GM21423 (cell line): ENCODE data around the gene SERPINB11.
"Not testable (repeated sequence)": the region's sequence is repeated elsewhere in the genome, so short reads cannot be mapped to it uniquely, and the experiment has no call there.

Experiments used
- ATAC-seq: cut with Tn5 transposase; IDR thresholded peaks from one replicate; pipeline ENCODE4 v1.9.1; 2021; ENCODE audit warnings: mild to moderate bottlenecking, moderate library complexity; ENCODE audit not compliant: unreplicated experiment

SERPINB11 gene

DNA sequence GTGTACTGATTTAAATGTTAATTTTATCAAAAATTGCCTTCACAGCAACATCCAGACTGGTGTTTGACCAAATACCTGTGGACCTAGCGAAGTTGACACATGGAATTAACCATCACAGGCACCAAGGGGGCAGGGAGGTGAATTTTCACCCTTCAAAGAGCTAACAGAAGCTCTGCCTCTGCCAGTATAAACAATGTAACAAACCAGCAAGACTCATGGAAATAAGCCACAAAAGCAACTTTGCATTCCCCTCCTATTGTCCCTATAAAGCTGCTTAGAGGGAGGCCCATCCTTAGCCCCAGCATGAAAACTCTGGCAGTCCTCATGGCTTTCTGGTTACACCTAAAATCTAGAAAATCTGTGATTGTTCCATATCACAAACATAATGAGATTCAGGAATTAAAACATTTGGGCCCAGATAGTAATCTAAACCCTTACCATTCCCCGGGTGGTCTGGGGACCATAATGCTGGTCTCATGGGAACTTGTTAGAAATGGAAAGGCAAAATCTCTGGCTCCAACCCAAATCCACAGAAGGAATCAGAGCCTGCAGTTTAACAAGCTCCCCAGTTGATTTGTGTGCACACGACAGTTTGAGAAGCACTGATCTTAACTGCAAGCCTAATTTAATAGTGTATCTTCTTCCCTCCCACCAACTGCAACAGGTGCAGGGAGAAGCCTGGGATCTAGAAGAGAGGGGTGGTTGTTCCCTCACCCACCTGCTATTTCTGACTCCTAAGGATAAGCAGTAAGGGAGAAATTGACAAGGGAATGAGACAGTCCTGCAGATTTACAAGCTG lies 23.1 kb downstream of the SERPINB11 start:
- ATAC-seq, result no peak

DNA sequence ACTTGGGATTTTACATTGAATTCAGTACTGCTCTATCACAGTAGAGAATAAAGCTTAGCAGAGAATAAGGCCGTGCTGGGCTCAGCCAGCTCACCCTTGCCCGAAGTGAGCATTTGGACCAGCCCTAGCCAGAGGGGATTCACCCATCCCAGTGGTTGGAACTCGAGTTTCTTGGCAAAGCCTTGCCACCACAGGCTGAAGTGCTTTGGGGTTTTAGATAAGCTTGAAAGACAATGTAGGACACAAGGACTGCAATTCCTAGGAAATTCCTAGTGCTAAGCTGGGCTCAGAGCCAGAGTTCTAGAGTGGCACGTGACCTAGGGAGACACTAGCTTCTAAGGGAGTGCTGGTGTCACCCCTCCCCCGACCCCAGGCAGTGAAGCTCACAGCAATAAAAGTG lies 28.0 kb downstream of the SERPINB11 start:
- ATAC-seq, result no peak

DNA sequence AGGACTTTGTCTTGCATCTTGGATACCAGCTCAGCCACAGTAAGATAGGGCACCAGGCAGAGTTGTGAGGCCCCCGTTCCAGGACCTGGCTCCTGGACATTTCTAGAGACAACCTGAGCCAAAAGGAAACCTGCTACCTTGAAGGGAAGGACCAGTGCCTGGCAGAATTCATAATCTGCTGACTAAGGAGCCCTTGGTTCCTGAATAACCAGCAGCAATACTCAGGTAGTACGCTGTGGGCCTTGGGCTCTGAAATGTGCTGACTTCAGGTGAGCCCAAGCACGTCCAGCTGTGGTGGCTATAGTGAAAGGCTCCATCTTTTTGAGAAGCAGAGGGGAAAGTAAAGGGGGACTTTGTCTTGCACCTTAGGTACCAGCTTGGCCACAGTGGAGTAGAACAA lies 28.5 kb downstream of the SERPINB11 start:
- ATAC-seq, result no peak

DNA sequence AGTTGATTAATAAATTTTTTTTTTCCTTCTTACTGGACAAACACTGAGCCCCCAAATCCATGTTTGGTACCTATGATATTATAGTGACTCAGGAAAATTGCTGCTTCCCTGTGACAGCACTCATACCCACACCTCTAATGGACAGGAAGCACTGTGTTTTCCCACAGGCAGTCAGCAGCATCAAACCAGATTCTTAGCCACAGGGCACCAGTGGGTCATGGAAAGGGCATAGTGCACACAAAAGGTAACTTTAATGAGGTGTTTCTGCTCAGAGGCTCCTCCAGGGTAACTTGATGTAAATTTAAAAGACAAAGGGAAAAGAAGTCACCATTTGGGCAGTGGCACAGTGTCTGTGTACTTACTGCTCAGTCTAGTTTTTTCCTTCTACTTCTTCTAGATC lies 34.1 kb downstream of the SERPINB11 start:
- no peak for ATAC-seq

DNA sequence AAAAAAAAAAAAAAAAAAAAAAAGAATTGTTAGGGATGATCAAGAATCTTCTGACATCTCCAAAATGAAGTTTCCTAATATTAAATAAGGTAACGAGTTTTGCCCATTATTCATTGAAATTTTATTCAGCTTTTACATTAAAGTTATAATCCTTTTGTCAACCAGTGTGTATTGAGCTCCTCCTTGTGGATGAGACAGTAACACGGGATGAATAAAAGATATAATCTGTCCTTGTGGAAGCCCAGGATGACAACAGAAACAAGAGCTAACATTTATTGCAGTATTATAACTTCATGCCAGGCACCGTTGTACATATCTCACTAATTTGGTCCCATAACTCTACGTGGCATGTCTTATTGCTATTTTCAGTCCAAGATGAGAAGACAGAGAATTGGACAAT lies 39.0 kb downstream of the SERPINB11 start:
- no peak for ATAC-seq

DNA sequence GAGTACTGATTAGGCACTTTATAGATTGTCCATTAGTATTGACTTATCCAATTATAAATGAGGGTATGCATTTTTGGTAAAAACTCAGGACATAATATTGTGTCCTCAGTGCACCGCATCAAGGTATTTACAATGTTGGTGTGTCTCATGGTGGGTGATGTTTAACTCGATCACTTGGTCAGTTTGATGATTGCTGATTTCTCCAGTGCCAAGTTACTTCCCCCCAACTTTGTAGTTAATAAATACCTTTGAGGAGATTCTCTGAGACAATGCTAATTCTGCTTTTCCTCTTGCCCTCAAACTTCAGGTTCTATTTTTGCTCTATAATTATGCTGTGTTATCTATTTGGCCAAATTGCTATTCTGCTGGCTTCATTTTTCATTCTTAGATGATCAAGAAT lies 44.2 kb downstream of the SERPINB11 start:
- ATAC-seq, result no peak

DNA sequence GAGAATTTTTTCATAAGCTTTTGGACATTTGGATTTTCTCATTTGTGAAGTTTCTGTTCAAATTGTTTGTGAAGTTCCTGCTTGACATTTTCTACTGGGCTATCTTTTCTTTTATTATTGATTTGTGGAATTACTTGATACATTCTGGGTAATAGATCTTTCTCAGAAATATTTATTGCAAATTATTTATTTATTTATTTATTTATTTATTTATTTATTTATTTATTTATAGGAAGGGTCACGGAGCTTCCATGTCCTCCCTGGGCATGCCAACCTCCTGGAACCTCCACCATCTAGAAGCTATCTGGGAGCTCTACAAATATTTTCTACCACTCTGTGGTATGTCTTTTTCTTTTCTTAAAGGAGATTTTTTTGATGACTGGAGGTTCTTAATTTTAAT lies 46.7 kb downstream of the SERPINB11 start:
- no peak for ATAC-seq

DNA sequence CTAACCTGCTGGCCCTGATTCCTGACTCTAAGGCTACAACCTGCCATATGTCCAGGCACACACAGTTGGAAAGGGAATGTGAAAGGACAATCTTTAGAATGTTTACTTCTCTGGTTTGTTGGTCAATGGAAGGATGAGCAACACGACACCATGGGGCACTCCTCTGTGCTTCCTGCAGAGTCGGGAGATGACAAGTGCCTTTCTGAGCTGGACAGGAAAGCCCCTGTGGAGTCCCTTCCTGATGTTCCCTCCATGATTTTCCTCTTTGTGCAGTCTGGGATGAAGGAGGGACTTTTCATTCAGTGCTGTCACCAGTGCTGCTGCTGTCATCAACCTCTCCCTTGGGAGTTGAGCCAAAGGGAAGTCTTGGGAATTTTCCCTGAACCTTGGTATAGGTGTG lies 49.9 kb downstream of the SERPINB11 start:
- ATAC-seq, result no peak

DNA sequence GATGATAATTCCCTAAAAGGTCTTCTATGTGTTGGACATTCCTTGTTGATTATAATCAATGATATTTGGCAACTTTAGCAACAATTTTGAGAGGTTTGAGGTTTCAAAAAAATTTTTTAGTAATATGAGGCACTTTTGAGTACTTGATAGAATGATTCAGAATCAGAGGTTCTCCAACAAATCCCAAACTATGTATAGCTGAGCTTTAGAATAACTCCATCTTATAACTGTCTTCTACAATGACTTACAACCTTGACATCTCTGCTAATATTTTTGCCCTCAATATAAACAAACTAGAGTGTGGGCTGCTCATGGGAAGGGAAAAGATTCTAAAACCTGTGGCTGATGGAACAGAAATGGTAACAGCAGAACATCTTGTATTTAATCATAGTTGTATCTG lies 50.9 kb downstream of the SERPINB11 start:
- no peak for ATAC-seq

DNA sequence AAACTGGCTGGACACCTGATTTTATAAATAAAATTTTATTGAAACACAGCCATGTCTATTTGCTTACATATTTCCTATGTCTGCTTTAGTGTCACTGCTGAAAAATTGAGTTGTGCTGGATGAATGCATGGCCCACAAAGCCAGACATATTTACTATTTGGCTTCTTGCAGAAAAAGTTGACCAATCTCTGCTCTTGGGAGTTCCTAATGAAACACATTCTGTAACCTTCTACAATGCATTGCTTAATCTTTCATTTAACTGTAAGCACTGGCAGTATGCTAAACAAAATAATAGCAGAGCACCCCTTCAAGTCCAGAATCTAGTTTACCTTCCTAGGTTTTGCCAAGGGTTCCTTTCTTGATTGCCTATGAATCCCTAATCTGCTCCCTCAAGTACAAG lies 54.8 kb downstream of the SERPINB11 start:
- no peak for ATAC-seq

DNA sequence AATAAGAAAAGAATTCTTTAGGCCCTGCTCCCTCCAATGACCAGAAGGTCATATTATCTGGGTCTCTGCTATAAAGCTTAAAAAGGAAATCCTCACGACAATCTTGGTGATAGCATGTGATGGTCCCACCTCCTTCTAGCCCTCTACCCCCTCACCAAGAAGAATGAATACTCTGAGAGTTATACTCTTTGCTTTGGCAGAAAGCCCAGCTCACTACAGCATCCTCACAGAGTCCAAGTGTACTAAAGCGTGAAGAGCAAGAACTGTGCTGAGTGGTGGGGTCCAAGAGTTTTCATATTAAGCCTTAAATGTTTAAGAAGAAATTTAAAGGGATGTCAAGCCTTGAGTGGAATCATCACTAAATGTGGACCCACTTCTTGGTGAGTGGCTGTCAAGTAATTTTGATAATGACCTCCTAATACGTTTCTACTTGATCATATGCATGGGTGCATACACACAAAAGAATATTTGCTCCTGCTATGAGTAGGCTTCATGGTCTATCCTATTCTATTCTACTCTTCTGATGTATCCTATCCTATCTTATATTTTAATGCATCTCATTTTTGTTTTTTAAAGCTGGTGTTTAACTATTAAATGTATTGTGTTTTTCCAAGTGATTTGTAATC lies 56.0 kb downstream of the SERPINB11 start:
- no peak for ATAC-seq

DNA sequence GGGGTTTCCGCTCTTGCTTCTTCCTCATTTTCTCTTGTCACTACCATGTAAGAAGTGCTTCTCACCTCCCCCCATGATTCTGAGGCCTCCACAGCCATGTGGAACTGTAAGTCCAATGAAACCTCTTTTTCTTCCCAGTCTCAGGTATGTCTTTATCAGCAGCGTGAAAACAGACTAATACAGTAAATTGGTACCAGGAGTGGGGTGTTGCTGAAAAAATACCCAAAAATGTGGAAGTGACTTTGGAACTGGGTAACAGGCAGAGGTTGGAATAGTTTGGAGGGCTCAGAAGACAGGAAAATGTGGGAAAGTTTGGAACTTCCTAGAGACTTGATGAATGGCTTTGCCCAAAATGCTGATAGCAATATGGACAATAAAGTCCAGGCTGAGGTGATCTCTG lies 57.0 kb downstream of the SERPINB11 start:
- not testable (repeated sequence) for ATAC-seq

DNA sequence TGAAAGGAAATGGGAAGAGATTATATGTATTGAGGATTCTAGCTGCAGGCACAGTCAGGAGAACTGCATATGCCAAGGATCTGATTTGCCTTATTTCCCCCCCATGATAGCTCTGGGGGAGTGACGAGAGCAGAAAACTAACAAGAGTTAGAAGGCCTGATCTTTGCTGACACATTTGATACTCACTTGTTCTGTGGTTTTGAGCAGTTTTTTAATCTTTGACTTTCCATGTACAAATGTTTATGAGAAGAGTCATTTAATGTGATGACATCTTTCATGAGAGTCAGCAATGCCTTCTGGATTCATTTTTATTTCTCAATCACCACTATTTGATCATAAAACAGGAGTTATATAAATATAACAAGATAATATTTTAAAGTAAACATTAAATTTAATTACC lies 59.8 kb downstream of the SERPINB11 start:
- no peak for ATAC-seq

DNA sequence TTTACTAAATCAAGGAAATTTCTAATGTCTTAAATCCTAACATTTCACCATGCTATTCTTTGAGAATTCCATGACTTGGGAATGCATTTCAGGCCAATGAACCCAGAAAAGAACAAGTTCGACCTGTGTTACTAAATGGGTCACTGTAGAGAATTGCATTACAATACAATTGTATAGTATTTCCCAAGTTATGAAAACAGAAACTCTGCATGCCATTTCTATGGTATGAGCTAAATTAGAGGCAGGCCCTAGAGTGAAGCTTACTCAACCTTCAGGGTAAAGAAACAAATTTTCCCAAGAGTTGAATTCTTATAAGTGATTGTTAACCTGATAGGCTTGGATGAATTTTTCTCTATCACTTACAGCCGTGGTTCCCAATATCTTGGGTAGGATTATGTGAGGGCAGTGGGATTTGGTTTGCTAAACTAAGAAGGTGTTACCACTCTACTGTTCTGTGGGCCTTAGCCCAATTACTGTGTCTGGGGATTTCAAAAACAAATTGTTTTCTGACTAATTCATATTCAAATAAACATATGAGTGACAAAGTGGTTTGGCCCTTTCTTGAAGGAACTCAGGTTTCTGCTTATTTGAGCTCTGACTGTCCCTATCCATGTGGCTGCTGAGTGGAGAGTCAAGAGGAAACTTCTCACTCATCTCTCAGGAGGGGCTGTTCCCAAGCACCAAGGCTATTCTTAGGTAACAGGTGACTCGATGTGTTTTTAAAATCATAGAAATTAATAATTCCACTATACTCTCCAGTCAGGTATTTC lies 61.3 kb downstream of the SERPINB11 start:
- no peak for ATAC-seq

DNA sequence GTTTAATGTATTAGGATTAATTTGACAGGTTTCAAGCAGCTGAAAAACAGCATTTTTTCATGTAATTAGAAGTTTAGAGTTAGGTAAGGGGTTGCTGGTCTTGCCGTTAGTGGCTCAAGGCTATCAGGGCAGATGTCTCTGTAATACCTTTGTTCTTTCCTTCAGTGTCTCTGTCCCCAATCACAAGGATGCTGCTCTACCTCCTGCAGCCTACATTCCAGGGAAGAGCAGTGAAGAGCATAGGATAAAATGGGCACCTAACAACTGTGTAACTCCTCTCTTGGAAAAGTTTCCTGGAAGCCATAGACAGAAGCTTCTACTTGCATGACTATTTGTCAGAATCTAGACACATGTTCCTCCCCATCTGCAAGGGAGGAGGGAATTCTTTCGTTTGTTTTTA lies 63.1 kb downstream of the SERPINB11 start:
- ATAC-seq, result no peak
